WI38 (cell line): ENCODE measurements around the gene IGSF23.

Experiments used
- H3K4me3 ChIP-seq: 2 replicates; pipeline ENCODE4 v1.5.1; 2011; ENCODE audit warnings: low read depth, mild to moderate bottlenecking, control low read depth, low read length
- TF ChIP-seq, protein P1 (sequence below): IDR thresholded peaks from 2 replicates; pipeline ENCODE4 v1.5.1; 2012; ENCODE audit warnings: low read depth, mild to moderate bottlenecking, control low read depth, low read length

IGSF23 gene

DNA sequence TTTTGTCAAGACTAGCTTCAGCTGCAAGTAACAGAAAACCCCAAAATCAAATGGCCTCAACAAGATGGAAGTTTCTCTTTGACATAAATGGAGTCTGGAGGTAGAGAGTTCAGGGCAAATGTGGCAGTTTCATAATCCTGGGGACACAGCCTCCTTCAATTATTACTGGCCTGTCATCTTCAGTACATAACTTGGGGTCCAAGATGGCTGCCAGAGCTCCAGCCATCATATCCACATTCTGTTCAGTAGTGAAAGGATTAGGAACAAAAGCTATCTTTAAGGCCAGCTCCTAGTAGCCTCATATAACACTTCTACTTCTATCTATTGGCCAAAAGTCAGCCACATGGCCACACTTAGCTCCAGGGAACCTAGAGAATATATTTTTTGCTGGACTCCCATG is 15.0 kb upstream of the IGSF23 start:
- H3K4me3 ChIP-seq = no peak overlapping the region
- TF ChIP-seq, protein P1, sequence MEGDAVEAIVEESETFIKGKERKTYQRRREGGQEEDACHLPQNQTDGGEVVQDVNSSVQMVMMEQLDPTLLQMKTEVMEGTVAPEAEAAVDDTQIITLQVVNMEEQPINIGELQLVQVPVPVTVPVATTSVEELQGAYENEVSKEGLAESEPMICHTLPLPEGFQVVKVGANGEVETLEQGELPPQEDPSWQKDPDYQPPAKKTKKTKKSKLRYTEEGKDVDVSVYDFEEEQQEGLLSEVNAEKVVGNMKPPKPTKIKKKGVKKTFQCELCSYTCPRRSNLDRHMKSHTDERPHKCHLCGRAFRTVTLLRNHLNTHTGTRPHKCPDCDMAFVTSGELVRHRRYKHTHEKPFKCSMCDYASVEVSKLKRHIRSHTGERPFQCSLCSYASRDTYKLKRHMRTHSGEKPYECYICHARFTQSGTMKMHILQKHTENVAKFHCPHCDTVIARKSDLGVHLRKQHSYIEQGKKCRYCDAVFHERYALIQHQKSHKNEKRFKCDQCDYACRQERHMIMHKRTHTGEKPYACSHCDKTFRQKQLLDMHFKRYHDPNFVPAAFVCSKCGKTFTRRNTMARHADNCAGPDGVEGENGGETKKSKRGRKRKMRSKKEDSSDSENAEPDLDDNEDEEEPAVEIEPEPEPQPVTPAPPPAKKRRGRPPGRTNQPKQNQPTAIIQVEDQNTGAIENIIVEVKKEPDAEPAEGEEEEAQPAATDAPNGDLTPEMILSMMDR = no peak

GRCh38 chr19:44598880-44599279 is 14.5 kb upstream of the IGSF23 start:
- H3K4me3 ChIP-seq = no peak overlapping the region
- TF ChIP-seq, protein P1 = no peak

- TF ChIP-seq, protein P1 = no peak
- no peak overlapping the region for H3K4me3 ChIP-seq
Measured at GRCh38 chr19:44600466-44600865, 12.9 kb upstream of the IGSF23 start.

- no peak overlapping the region for H3K4me3 ChIP-seq
- TF ChIP-seq, protein P1 = no peak
Measured at GRCh38 chr19:44602081-44602480, 11.3 kb upstream of the IGSF23 start.

DNA sequence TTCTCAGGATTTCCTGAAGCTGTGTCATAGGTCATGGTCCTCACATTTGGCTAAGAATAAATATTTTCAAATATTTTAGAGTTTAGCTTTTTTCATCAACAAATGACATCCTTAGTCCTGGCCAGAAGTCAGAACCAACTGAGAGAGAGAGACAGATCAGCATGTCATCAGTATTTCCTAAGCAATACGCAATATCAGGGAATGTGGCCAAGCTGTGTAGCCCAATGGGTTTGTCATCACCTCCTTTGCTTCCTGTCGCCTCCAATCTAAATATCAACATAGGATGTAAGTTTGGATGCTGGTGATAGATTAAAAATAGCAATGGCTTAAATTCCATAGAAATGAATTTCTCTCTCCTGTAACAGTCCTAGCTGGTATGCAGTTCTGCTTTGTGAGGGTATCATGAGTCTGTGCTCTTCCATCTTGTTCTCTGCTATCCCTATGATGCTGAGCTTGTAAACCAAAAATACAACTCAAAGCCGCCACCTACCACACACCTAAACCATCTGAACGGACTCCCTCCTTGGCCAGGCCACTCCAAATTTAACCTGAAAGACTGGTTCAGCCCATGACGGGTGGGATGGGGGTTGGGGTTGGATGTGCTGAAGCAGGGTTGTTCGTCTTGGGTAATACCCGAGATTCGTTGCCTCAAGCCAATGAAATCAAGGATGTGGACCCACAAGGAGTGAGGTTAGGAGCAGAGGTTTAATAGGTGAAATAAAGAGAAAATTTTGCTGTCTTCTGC is 10.0 kb upstream of the IGSF23 start:
- no peak overlapping the region for H3K4me3 ChIP-seq
- TF ChIP-seq, protein P1 = no peak

- TF ChIP-seq, protein P1 = no peak
- no peak overlapping the region for H3K4me3 ChIP-seq
Measured at GRCh38 chr19:44604241-44604640, 9.1 kb upstream of the IGSF23 start.

GRCh38 chr19:44605547-44605946 is 7.8 kb upstream of the IGSF23 start:
- no peak overlapping the region for H3K4me3 ChIP-seq
- TF ChIP-seq, protein P1 = no peak
